SK-N-SH (cell line): ENCODE results near the gene HM13. TPM values are rescaled to one million over a fixed set of nuclear protein-coding genes. Genes with fewer than 3 reads are reported as not detected.

Experiments used
- CTCF ChIA-PET: fragments of 300-600, 350-600 bp; formaldehyde crosslinking; extraction: SDS; loops from one replicate; lab custom pipeline; 2021; lab: Yijun Ruan, JAX
- POLR2A ChIA-PET: fragments of 350-600 bp; sonication (Branson Sonifier 250); formaldehyde crosslinking; extraction: SDS; loops from one replicate; lab custom pipeline; 2020; ENCODE audit warnings: antibody characterized with exemption, inconsistent platforms; lab: Yijun Ruan, JAX
- DNase-seq: peaks from one replicate; pipeline ENCODE4 v3.0.0; 2012
- H2AFZ ChIP-seq: fragments of 200-600 bp; sonication (generic); 2 replicates; pipeline ENCODE4 v1.8.1; 2016; ENCODE audit warnings: antibody characterized with exemption, mild to moderate bottlenecking, low read depth
- H3F3A ChIP-seq: fragments of 200-600 bp; sonication (generic); replicated peaks from 2 replicates; pipeline ENCODE3; 2016; ENCODE audit warnings: antibody characterized with exemption, mild to moderate bottlenecking; ENCODE audit not compliant: insufficient read depth
- H3K27ac ChIP-seq, 2 experiments: fragments of 200-500 bp in 1 of 2; fragments of 200-600 bp in 1 of 2; sonication (Bioruptor generic) in 1 of 2; sonication (generic), shearing (Covaris generic) in 1 of 2; 2 replicates each; pipeline versions ENCODE4 v1.5.1 to v1.6.1; 2014 to 2016; ENCODE audit warnings: low read depth in 2 of 2, inconsistent platforms in 1 of 2, low read length in 1 of 2, mild to moderate bottlenecking in 1 of 2, mixed read lengths in 1 of 2
- H3K27me3 ChIP-seq: fragments of 200-600 bp; sonication (generic), shearing (Covaris generic); 2 replicates; pipeline ENCODE4 v1.6.1; 2016; ENCODE audit warnings: mixed run types; ENCODE audit not compliant: insufficient read depth
- H3K36me3 ChIP-seq, 2 experiments: fragments of 200-500 bp in 1 of 2; fragments of 200-600 bp in 1 of 2; sonication (Bioruptor generic) in 1 of 2; sonication (generic) in 1 of 2; replicated peaks in 1 of 2; 2 replicates each; pipeline versions ENCODE3 to v1.5.1; 2014 to 2016; ENCODE audit warnings: low read length in 1 of 2, mild to moderate bottlenecking in 1 of 2; ENCODE audit not compliant: insufficient read depth in 2 of 2, control insufficient read depth in 1 of 2
- H3K4me1 ChIP-seq, 2 experiments: fragments of 200-500 bp in 1 of 2; fragments of 200-600 bp in 1 of 2; sonication (Bioruptor generic) in 1 of 2; sonication (generic), shearing (Covaris generic) in 1 of 2; 2 replicates each; pipeline versions ENCODE4 v1.5.1 to v1.6.1; 2014 to 2016; ENCODE audit warnings: low read depth in 1 of 2, low read length in 1 of 2, mixed run types in 1 of 2; ENCODE audit not compliant: insufficient read depth in 2 of 2, control insufficient read depth in 1 of 2
- H3K4me2 ChIP-seq: fragments of 200-600 bp; sonication (generic), shearing (Covaris generic); 2 replicates; pipeline ENCODE4 v1.6.1; 2017; ENCODE audit warnings: mixed run types
- H3K4me3 ChIP-seq, 2 experiments: fragments of 200-500 bp in 1 of 2; fragments of 200-600 bp in 1 of 2; sonication (Bioruptor generic) in 1 of 2; sonication (generic), shearing (Covaris generic) in 1 of 2; 2 replicates each; pipeline versions ENCODE4 v1.5.1 to v1.8.1; 2014 to 2016; ENCODE audit warnings: low read depth in 2 of 2, inconsistent platforms in 1 of 2, low read length in 1 of 2, mild to moderate bottlenecking in 1 of 2, mixed read lengths in 1 of 2, moderate library complexity in 1 of 2
- H3K79me2 ChIP-seq: fragments of 200-600 bp; sonication (generic); 2 replicates; pipeline ENCODE4 v1.8.1; 2017; ENCODE audit warnings: mild to moderate bottlenecking; ENCODE audit not compliant: insufficient read depth
- H3K9ac ChIP-seq: fragments of 200-600 bp; sonication (generic); 2 replicates; pipeline ENCODE4 v1.6.1; 2017; ENCODE audit warnings: mixed run types
- H3K9me2 ChIP-seq: fragments of 200-600 bp; sonication (generic); 2 replicates; pipeline ENCODE4 v1.6.1; 2017; ENCODE audit warnings: mixed run types
- H3K9me3 ChIP-seq: fragments of 200-600 bp; sonication (generic); 2 replicates; pipeline ENCODE4 v1.6.1; 2017; ENCODE audit warnings: mixed run types, mild to moderate bottlenecking, moderate library complexity
- H4K20me1 ChIP-seq: fragments of 200-600 bp; sonication (generic); 2 replicates; pipeline ENCODE4 v1.6.1; 2017; ENCODE audit warnings: mild to moderate bottlenecking, mixed run types; ENCODE audit not compliant: insufficient read depth
- CHD2 ChIP-seq: fragments of 150-350 bp; IDR thresholded peaks from 2 replicates; pipeline ENCODE4 v1.6.1; 2018; ENCODE audit warnings: low read length; ENCODE audit not compliant: partially characterized antibody
- ELF1 ChIP-seq: IDR thresholded peaks from 2 replicates; pipeline ENCODE4 v1.4.0; 2012
- EP300 ChIP-seq, 2 experiments: IDR thresholded peaks; 2 replicates each; pipeline versions ENCODE4 v1.4.0 to v1.6.1; 2012; ENCODE audit warnings: borderline replicate concordance in 1 of 2, low read depth in 1 of 2, low read length in 1 of 2
- FOXJ3 ChIP-seq: sonication (generic); formaldehyde crosslinking; IDR thresholded peaks from 2 replicates; pipeline ENCODE4 v1.5.1; 2020; ENCODE audit warnings: mild to moderate bottlenecking, missing genetic modification reagents
- FOXM1 ChIP-seq: IDR thresholded peaks from 2 replicates; pipeline ENCODE4 v1.4.0; 2012; ENCODE audit warnings: low read depth, mild to moderate bottlenecking
- GABPA ChIP-seq: IDR thresholded peaks from 2 replicates; pipeline ENCODE4 v1.4.0; 2012; ENCODE audit warnings: low read depth, mild to moderate bottlenecking
- JUND ChIP-seq: IDR thresholded peaks from 2 replicates; pipeline ENCODE4 v1.4.0; 2012
- MEF2A ChIP-seq: IDR thresholded peaks from 2 replicates; pipeline ENCODE4 v1.4.0; 2012; ENCODE audit warnings: low read depth, borderline replicate concordance
- MXI1 ChIP-seq: IDR thresholded peaks from 2 replicates; pipeline ENCODE4 v1.6.1; 2012; ENCODE audit warnings: mild to moderate bottlenecking, low read depth, low read length, improper control_type of control experiment
- NFIC ChIP-seq: IDR thresholded peaks from 2 replicates; pipeline ENCODE4 v1.4.0; 2012; ENCODE audit warnings: borderline replicate concordance
- NRF1 ChIP-seq: IDR thresholded peaks from 2 replicates; pipeline ENCODE4 v1.6.1; 2012; ENCODE audit warnings: low read depth, mild to moderate bottlenecking, low read length
- POLR2AphosphoS5 ChIP-seq: IDR thresholded peaks from 2 replicates; pipeline ENCODE4 v1.6.1; 2012; ENCODE audit warnings: low read depth, low read length
- RAD21 ChIP-seq: IDR thresholded peaks from 2 replicates; pipeline ENCODE4 v1.6.1; 2012; ENCODE audit warnings: mild to moderate bottlenecking, low read length
- RCOR1 ChIP-seq: fragments of 150-350 bp; IDR thresholded peaks from 2 replicates; pipeline ENCODE4 v1.6.1; 2017; ENCODE audit warnings: antibody characterized with exemption, low read length
- RFX5 ChIP-seq: IDR thresholded peaks from 2 replicates; pipeline ENCODE4 v1.6.1; 2012; ENCODE audit warnings: mild to moderate bottlenecking, improper control_type of control experiment, low read length
- SIN3A ChIP-seq: IDR thresholded peaks from 2 replicates; pipeline ENCODE4 v1.6.1; 2012; ENCODE audit warnings: low read depth, mild to moderate bottlenecking, low read length, moderate library complexity, borderline replicate concordance
- TEAD4 ChIP-seq: IDR thresholded peaks from 2 replicates; pipeline ENCODE4 v1.4.0; 2012; ENCODE audit warnings: mild to moderate bottlenecking, borderline replicate concordance; ENCODE audit not compliant: insufficient read depth
- YY1 ChIP-seq: IDR thresholded peaks from 2 replicates; pipeline ENCODE4 v1.4.0; 2012; ENCODE audit warnings: low read depth, mild to moderate bottlenecking
- WGBS: methylation state at CpG from one replicate; pipeline ENCODE4 v1.1.6; 2017; ENCODE audit warnings: low lambda C conversion rate; 5-methylcytosine and 5-hydroxymethylcytosine counted together
- polyA plus RNA-seq, 3 experiments: library from polyadenylated mRNA; depleted of rRNA; stranded (reverse); fragments of >200 nt; gene quantifications; 2 replicates each; pipeline ENCODE4 v1.2.3, GENCODE V29; 2012
- TF ChIP-seq, protein P1 (sequence below): IDR thresholded peaks from 2 replicates; pipeline ENCODE4 v1.4.0; 2012; ENCODE audit warnings: low read depth, borderline replicate concordance
- TF ChIP-seq, protein P2 (sequence below): IDR thresholded peaks from 2 replicates; pipeline ENCODE4; 2012
- TF ChIP-seq, protein P3 (sequence below): fragments of 150-350 bp; IDR thresholded peaks from 2 replicates; pipeline ENCODE4 v1.6.1; 2017; ENCODE audit warnings: antibody characterized with exemption, low read length, low read depth, borderline replicate concordance
- TF ChIP-seq, protein P4 (sequence below): fragments of 150-350 bp; IDR thresholded peaks from 2 replicates; pipeline ENCODE4 v1.6.1; 2016; ENCODE audit warnings: mild to moderate bottlenecking, low read depth, low read length
- TF ChIP-seq, protein P5 (sequence below): IDR thresholded peaks from 2 replicates; pipeline ENCODE4 v1.4.0; 2012; ENCODE audit warnings: low read depth, borderline replicate concordance
- TF ChIP-seq, protein P6 (sequence below): fragments of 200-600 bp; sonication (generic); IDR thresholded peaks from 2 replicates; pipeline ENCODE4 v1.6.1; 2017; ENCODE audit warnings: antibody characterized with exemption, mild to moderate bottlenecking, moderate library complexity

The HM13 gene
- polyA plus RNA-seq, 1 of the 3 experiments (the other 2 are of a cell fraction), result 160 TPM

DNA sequence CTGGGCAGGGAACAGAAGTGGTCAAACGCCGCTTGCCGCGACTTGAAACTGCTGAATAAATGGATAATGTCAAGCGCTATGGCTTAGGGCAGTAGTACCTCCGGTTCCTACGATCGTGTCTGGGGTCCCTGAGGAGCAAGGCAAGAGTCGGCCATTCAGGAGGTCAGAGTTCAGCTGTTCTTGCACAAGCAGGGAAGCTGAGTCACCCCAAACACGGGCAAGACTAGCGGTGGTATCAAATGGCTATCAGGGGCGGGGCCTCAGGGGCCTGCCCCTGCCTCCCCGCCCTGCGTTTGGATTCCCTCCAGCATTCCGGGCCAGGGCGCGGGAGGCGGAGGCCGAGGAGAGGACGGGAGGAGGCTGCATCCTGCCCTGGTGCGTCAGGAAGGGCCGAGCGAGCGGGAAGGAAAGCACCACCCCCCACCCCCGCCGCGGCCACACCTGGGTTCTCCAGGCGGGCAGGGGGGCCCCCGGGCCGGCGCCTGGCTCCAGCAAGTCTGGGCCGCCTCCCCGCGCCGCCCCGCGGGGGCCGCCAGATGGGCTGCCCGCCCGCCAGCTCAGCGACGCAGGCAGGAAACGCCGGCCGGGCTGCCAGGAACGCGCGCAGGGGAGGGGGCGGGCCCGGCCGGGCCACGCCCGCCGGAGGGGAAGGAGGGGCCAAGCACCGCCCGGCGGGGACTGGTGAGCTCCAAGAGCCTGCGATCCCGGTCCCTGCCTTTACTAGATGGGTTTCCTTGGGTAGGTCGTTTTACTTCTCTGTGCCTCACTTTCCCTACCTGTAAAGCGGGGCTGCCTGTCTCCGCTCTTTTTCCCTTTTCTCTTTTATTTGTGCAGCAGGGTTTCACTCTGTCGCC lies 58.7 kb downstream of the HM13 start:
- WGBS, result 1% methylated on average over 40 of the region's 63 CpGs
- peak; percentile 8; the same call in 1 of the 2 replicates for TF ChIP-seq RCOR1
- TF ChIP-seq NRF1, result peak; percentile 40
- peak; percentile 74; the same call in 1 of the 2 replicates for TF ChIP-seq ELF1
- TF ChIP-seq MXI1, result no peak
- peak; percentile 65; the same call in 1 of the 2 replicates for TF ChIP-seq MEF2A
- TF ChIP-seq EP300 (IDR thresholded peaks at IDR 0.05; ENCODE audit: borderline replicate concordance in 1 of 2, low read depth in 1 of 2, low read length in 1 of 2), result peak; percentile 63 to 94
- TF ChIP-seq, protein P1, sequence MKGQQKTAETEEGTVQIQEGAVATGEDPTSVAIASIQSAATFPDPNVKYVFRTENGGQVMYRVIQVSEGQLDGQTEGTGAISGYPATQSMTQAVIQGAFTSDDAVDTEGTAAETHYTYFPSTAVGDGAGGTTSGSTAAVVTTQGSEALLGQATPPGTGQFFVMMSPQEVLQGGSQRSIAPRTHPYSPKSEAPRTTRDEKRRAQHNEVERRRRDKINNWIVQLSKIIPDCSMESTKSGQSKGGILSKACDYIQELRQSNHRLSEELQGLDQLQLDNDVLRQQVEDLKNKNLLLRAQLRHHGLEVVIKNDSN, result 0 out of 2 replicates have a peak, but pooled peaks have one; percentile 12
- TF ChIP-seq, protein P2, sequence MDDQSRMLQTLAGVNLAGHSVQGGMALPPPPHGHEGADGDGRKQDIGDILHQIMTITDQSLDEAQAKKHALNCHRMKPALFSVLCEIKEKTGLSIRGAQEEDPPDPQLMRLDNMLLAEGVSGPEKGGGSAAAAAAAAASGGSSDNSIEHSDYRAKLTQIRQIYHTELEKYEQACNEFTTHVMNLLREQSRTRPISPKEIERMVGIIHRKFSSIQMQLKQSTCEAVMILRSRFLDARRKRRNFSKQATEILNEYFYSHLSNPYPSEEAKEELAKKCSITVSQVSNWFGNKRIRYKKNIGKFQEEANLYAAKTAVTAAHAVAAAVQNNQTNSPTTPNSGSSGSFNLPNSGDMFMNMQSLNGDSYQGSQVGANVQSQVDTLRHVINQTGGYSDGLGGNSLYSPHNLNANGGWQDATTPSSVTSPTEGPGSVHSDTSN, result peak; percentile 59
- peak; percentile 83 for TF ChIP-seq FOXM1
- TF ChIP-seq POLR2AphosphoS5, result peak; percentile 65
- TF ChIP-seq, protein P3, sequence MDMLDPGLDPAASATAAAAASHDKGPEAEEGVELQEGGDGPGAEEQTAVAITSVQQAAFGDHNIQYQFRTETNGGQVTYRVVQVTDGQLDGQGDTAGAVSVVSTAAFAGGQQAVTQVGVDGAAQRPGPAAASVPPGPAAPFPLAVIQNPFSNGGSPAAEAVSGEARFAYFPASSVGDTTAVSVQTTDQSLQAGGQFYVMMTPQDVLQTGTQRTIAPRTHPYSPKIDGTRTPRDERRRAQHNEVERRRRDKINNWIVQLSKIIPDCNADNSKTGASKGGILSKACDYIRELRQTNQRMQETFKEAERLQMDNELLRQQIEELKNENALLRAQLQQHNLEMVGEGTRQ, result no peak
- no peak for TF ChIP-seq FOXJ3 (CRISPR knock-in tag)
- peak; percentile 32 for TF ChIP-seq GABPA
- no peak for TF ChIP-seq RFX5
- peak; percentile 67; the same call in 1 of the 2 replicates for TF ChIP-seq SIN3A
- TF ChIP-seq RAD21, result no peak; the same call in 1 of the 2 replicates
- peak; percentile 67; the same call in 1 of the 2 replicates for TF ChIP-seq YY1
- TF ChIP-seq TEAD4, result peak; percentile 74
- TF ChIP-seq, protein P4, sequence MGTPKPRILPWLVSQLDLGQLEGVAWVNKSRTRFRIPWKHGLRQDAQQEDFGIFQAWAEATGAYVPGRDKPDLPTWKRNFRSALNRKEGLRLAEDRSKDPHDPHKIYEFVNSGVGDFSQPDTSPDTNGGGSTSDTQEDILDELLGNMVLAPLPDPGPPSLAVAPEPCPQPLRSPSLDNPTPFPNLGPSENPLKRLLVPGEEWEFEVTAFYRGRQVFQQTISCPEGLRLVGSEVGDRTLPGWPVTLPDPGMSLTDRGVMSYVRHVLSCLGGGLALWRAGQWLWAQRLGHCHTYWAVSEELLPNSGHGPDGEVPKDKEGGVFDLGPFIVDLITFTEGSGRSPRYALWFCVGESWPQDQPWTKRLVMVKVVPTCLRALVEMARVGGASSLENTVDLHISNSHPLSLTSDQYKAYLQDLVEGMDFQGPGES, result no peak
- TF ChIP-seq, protein P5, sequence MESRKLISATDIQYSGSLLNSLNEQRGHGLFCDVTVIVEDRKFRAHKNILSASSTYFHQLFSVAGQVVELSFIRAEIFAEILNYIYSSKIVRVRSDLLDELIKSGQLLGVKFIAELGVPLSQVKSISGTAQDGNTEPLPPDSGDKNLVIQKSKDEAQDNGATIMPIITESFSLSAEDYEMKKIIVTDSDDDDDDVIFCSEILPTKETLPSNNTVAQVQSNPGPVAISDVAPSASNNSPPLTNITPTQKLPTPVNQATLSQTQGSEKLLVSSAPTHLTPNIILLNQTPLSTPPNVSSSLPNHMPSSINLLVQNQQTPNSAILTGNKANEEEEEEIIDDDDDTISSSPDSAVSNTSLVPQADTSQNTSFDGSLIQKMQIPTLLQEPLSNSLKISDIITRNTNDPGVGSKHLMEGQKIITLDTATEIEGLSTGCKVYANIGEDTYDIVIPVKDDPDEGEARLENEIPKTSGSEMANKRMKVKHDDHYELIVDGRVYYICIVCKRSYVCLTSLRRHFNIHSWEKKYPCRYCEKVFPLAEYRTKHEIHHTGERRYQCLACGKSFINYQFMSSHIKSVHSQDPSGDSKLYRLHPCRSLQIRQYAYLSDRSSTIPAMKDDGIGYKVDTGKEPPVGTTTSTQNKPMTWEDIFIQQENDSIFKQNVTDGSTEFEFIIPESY, result peak; percentile 81
- TF ChIP-seq JUND, result peak; percentile 75; the same call in 1 of the 2 replicates
- peak; percentile 92 for TF ChIP-seq NFIC
- TF ChIP-seq, protein P6, sequence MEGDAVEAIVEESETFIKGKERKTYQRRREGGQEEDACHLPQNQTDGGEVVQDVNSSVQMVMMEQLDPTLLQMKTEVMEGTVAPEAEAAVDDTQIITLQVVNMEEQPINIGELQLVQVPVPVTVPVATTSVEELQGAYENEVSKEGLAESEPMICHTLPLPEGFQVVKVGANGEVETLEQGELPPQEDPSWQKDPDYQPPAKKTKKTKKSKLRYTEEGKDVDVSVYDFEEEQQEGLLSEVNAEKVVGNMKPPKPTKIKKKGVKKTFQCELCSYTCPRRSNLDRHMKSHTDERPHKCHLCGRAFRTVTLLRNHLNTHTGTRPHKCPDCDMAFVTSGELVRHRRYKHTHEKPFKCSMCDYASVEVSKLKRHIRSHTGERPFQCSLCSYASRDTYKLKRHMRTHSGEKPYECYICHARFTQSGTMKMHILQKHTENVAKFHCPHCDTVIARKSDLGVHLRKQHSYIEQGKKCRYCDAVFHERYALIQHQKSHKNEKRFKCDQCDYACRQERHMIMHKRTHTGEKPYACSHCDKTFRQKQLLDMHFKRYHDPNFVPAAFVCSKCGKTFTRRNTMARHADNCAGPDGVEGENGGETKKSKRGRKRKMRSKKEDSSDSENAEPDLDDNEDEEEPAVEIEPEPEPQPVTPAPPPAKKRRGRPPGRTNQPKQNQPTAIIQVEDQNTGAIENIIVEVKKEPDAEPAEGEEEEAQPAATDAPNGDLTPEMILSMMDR, result no peak
- peak; percentile 41 for TF ChIP-seq CHD2

More for the DNA sequence above, 58.7 kb downstream of the HM13 start:
- Histone ChIP-seq H3F3A (peaks cover 50% of the 10 kb centered on the region), H3K9ac (peak overlapping the region; percentile 93), H3K27ac (peak overlapping the region; percentile 93 to 97), H2AFZ (no peak overlapping the region; the same call in 1 of the 2 replicates), H3K9me2 (no peaks in the 10 kb centered on the region), H3K79me2 (peaks cover 17% of the 10 kb centered on the region; the same call in 1 of the 2 replicates), H3K9me3 (no peaks in the 10 kb centered on the region), H3K4me2 (peak overlapping the region; percentile 91), H3K36me3 (peaks cover 0 to 5% of the 10 kb centered on the region in 2 experiments), H3K4me3 (peak overlapping the region; percentile 52 to 59), H3K27me3 (no peaks in the 10 kb centered on the region), H3K4me1 (peaks cover 45 to 48% of the 10 kb centered on the region in 2 experiments), H4K20me1 (no peaks in the 10 kb centered on the region)
- ChIA-PET POLR2A (interaction anchor here (0.6 to 8.9 kb wide), 11 partner anchors 10 to 308 kb away, joined by 3 to 181 read pairs (median 4); partner anchors contain the start of gene ID1), CTCF (interaction anchor here (0.7 to 31.0 kb wide), 5 partner anchors 14 to 151 kb away, joined by 3 to 1802 read pairs (median 11); partner anchors contain the start of gene ID1)
- DNase-seq, result peak; percentile 93
